ENCODE measurements around the gene CNOT3.

Gene CNOT3

DNA sequence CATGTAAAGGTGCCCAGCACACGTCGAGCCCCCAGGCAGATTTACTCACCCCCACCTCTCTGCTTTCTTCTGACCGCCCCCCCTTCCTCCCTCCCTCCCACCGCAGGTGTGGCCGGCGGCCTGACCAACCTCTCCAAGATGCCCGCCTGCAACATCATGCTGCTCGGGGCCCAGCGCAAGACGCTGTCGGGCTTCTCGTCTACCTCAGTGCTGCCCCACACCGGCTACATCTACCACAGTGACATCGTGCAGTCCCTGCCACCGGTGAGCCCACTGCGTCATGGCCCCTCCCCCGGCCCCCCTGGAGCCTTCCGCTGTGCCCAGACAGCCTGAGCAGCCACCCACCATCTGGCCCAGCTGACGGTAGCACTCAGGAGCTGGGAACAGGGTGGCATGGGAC is 13.2 kb upstream of the CNOT3 start:
- no peaks in the 10 kb centered on the region for H3K4me1 ChIP-seq (ENCODE audit: control insufficient read depth, insufficient read depth, low read length, poor library complexity, severe bottlenecking)
- no peak overlapping the region for H3K4me3 ChIP-seq (ENCODE audit: extremely low read depth, insufficient read depth, low read length, poor library complexity, severe bottlenecking)
- 88 to 93% methylated on average over 17 to 19 of the region's 19 CpGs for WGBS, 2 experiments (ENCODE audit: insufficient coverage in 2 of 2)
- no peaks in the 10 kb centered on the region for H3K9me3 ChIP-seq (ENCODE audit: control insufficient read depth, low read length)
- H3K27ac ChIP-seq (ENCODE audit: low read depth, low read length, severe bottlenecking) = no peak overlapping the region
- peaks cover 84% of the 10 kb centered on the region for H3K36me3 ChIP-seq (ENCODE audit: control insufficient read depth, insufficient read depth, low read length)

DNA sequence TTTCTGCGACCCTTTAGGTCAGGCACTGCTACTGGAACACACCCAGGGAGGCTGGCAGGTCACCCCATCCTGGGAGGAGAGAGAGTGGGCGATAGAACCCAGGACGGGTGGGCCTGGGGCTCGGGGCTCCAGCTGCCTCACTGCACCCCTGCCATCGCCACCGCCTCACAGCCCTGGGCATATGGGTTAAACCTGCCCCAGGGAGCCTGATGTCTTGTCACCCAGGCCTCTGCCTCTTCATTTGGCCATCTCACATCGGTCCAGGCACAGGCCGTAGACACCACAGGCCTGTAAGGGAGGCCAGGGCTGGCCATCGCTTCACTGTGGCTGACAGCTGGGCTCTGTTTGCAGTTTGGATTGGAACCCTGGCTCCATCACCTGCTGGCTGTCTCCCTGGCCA is 11.8 kb upstream of the CNOT3 start:
- no peak overlapping the region for H3K27ac ChIP-seq (ENCODE audit: low read depth, low read length, severe bottlenecking)
- no peaks in the 10 kb centered on the region for H3K9me3 ChIP-seq (ENCODE audit: control insufficient read depth, low read length)
- 90 to 93% methylated on average over 9 of the region's 9 CpGs for WGBS, 2 experiments (ENCODE audit: insufficient coverage in 2 of 2)
- no peaks in the 10 kb centered on the region for H3K4me1 ChIP-seq (ENCODE audit: control insufficient read depth, insufficient read depth, low read length, poor library complexity, severe bottlenecking)
- H3K4me3 ChIP-seq (ENCODE audit: extremely low read depth, insufficient read depth, low read length, poor library complexity, severe bottlenecking) = no peak overlapping the region
- peaks cover 82% of the 10 kb centered on the region for H3K36me3 ChIP-seq (ENCODE audit: control insufficient read depth, insufficient read depth, low read length)

DNA sequence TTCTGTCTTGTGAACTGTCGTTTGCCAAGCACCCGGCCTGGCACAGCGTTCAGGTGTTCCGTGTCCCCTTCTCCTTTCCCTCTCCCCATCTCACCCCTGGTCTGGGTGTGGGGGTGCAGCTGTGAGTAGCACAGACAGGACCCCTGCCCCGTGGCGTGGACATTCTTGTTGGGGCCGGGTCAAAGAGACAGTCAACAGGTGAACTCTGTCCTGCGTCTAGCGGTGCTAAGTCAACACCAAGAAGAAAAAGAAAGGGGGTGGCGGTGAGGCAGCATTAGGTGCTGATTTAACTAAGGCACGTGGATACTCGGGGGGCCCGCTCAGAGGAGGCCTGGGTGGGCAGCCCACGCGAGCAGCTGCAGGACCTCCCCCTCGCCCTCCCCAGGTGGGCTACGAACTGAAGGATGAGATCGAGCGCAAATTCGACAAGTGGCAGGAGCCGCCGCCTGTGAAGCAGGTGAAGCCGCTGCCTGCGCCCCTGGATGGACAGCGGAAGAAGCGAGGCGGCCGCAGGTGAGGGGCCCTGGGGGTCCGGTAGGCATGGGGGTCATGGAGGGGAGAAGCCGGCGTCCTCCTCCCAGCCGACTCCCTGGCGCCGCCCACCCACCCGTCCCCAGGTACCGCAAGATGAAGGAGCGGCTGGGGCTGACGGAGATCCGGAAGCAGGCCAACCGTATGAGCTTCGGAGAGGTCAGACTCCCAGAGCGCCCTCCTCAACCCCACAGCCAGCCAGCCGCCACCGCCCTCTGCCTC is 9.7 kb upstream of the CNOT3 start:
- H3K4me1 ChIP-seq (ENCODE audit: control insufficient read depth, insufficient read depth, low read length, poor library complexity, severe bottlenecking) = no peaks in the 10 kb centered on the region
- no peak overlapping the region for H3K4me3 ChIP-seq (ENCODE audit: extremely low read depth, insufficient read depth, low read length, poor library complexity, severe bottlenecking)
- 89 to 95% methylated on average over 41 to 42 of the region's 44 CpGs for WGBS, 2 experiments (ENCODE audit: insufficient coverage in 2 of 2)
- H3K27ac ChIP-seq (ENCODE audit: low read depth, low read length, severe bottlenecking) = no peak overlapping the region
- H3K36me3 ChIP-seq (ENCODE audit: control insufficient read depth, insufficient read depth, low read length) = peaks cover 86% of the 10 kb centered on the region
- H3K9me3 ChIP-seq (ENCODE audit: control insufficient read depth, low read length) = no peaks in the 10 kb centered on the region

DNA sequence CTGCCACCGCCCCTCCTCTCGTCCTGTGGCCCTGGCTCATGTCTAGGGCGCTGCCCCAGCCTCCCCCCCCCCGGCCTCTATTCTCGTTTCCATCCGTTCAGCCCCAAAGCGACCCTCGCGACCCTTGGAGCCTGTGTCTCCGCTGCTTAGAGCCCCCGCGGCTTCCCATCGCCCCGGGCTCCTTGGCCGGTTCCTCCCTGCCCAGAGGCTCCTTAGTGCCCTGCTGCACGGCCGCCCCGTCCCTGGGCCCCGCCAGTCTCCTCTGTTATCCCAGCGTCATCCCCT is 9.2 kb upstream of the CNOT3 start:
- WGBS, 2 experiments (ENCODE audit: insufficient coverage in 2 of 2) = 92 to 97% methylated on average over 17 to 20 of the region's 20 CpGs
- no peaks in the 10 kb centered on the region for H3K9me3 ChIP-seq (ENCODE audit: control insufficient read depth, low read length)
- no peaks in the 10 kb centered on the region for H3K4me1 ChIP-seq (ENCODE audit: control insufficient read depth, insufficient read depth, low read length, poor library complexity, severe bottlenecking)
- H3K36me3 ChIP-seq (ENCODE audit: control insufficient read depth, insufficient read depth, low read length) = peaks cover 80% of the 10 kb centered on the region
- no peak overlapping the region for H3K27ac ChIP-seq (ENCODE audit: low read depth, low read length, severe bottlenecking)
- H3K4me3 ChIP-seq (ENCODE audit: extremely low read depth, insufficient read depth, low read length, poor library complexity, severe bottlenecking) = no peak overlapping the region

DNA sequence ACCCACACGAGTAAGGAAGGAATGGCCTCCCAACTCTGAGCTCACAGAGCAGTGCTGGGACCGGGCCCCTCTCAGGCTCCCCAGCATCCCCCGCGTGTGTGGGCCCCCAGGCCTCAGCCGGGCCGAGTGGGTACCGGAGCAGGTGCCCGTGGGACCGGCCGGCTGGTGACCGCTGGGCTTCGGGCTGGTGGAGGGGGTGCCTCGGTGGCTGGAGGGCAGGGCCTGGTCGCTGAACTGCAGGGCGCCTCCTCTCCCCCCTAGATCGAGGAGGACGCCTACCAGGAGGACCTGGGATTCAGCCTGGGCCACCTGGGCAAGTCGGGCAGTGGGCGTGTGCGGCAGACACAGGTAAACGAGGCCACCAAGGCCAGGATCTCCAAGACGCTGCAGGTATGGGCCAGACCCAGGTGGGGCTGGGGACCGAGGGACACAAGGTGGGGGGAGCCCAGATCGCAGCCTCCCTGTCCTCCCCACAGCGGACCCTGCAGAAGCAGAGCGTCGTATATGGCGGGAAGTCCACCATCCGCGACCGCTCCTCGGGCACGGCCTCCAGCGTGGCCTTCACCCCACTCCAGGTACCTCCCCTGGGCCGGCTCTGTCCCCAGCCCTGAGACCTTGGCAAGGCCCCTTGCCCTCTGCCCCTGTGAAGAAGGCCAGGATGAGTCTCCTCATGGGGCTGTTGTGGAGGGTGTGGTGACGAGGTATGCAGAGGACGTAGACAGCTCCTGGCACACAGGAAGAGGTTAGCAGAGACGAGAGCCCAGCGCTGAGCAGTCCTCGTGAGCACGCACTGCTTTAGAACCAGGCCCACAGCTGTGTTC is 8.6 kb upstream of the CNOT3 start:
- H3K36me3 ChIP-seq (ENCODE audit: control insufficient read depth, insufficient read depth, low read length) = peaks cover 74% of the 10 kb centered on the region
- 95 to 98% methylated on average over 39 of the region's 41 CpGs for WGBS, 2 experiments (ENCODE audit: insufficient coverage in 2 of 2)

DNA sequence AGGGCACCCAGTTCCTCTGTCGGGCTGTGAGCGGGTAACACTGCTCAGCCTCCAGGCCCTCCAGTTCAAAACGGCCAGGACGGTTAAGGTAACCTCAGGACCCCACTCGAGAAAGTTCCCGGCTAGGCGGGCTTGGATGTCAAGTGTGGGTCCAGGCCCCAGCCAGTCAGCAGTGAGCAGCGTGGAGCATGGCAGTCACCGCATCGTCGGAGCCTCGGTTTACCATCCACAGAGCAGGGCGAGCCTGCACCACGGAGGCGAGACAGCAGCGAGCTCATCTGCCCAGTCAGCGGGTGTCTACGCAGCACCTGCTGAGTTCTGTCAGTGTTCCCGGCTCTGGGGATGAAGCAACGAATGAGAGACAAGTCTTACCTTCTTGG is 8.0 kb upstream of the CNOT3 start:
- WGBS, 2 experiments (ENCODE audit: insufficient coverage in 2 of 2) = 92 to 95% methylated on average over 19 to 20 of the region's 20 CpGs
- H3K27ac ChIP-seq (ENCODE audit: low read depth, low read length, severe bottlenecking) = no peak overlapping the region
- H3K4me3 ChIP-seq (ENCODE audit: extremely low read depth, insufficient read depth, low read length, poor library complexity, severe bottlenecking) = no peak overlapping the region
- H3K4me1 ChIP-seq (ENCODE audit: control insufficient read depth, insufficient read depth, low read length, poor library complexity, severe bottlenecking) = no peaks in the 10 kb centered on the region
- no peaks in the 10 kb centered on the region for H3K9me3 ChIP-seq (ENCODE audit: control insufficient read depth, low read length)
- H3K36me3 ChIP-seq (ENCODE audit: control insufficient read depth, insufficient read depth, low read length) = peaks cover 68% of the 10 kb centered on the region

More for the DNA sequence above, 8.6 kb upstream of the CNOT3 start:
- Histone ChIP-seq H3K4me1 (ENCODE audit: control insufficient read depth, insufficient read depth, low read length, poor library complexity, severe bottlenecking) (no peaks in the 10 kb centered on the region), H3K27ac (ENCODE audit: low read depth, low read length, severe bottlenecking) (no peak overlapping the region), H3K4me3 (ENCODE audit: extremely low read depth, insufficient read depth, low read length, poor library complexity, severe bottlenecking) (no peak overlapping the region), H3K9me3 (ENCODE audit: control insufficient read depth, low read length) (no peaks in the 10 kb centered on the region)

DNA sequence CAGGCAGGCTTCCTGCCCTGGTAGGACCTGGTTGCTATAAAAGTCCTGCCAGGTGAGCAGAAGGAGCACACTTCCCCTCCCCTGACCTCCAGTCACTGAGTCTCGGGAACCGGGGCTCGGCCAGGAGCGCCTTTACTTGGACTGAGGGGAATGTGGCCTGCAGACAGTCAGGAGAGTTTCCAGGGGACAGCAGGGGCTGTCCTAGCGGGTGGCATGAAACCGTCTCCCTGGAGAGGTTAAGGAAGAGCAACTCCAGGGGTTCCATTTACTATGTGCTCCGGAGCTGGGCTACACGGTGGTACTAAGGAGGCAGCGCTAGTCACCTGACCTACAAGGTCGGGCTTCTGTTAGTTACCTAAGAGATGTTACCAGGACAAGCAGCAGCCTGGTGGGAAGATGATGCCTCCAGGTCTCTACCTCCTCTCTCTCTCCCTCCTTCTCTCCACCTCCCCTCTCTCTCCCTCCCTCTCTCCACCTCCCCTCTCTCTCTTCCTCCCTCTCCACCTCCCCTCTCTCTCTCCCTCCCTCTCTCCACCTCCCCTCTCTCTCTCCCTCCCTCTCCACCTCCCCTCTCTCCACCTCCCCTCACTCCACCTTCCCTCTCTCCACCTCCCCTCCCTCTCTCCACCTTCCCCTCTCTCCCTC is 4.1 kb upstream of the CNOT3 start:
- 90 to 92% methylated on average over 5 to 8 of the region's 10 CpGs for WGBS, 2 experiments (ENCODE audit: insufficient coverage in 2 of 2)

DNA sequence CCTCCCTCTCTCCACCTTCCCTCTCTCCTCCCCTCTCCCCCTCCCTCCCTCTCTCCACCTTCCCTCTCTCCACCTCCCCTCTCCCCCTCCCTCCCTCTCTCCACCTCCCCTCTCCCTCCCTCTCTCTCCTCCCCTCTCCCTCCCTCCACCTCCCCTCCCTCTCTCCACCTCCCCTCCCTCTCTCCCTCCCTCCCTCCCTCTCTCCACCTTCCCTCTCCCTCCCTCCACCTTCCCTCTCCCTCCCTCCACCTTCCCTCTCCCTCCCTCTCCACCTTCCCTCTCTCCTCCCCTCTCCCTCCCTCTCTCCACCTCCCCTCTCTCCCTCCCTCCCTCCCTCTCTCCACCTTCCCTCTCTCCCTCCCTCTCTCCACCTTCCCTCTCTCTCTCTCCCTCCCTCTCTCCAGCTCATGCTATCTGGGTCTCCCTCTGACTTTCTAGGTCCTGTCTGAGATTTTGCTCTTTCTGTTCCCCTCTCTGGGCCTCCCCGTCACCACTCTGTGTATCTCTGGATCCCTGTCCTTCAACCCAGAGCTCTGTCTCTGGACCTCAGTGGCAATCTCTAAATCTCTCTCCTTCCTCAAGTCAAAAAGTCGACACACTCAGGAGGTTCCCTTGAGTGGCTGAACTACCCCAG is 3.5 kb upstream of the CNOT3 start:
- no peak overlapping the region for H3K27ac ChIP-seq (ENCODE audit: low read depth, low read length, severe bottlenecking)
- WGBS, 2 experiments (ENCODE audit: insufficient coverage in 2 of 2) = 54 to 58% methylated on average over 2 of the region's 2 CpGs
- peaks cover 27% of the 10 kb centered on the region for H3K36me3 ChIP-seq (ENCODE audit: control insufficient read depth, insufficient read depth, low read length)
- H3K4me3 ChIP-seq (ENCODE audit: extremely low read depth, insufficient read depth, low read length, poor library complexity, severe bottlenecking) = no peak overlapping the region
- H3K9me3 ChIP-seq (ENCODE audit: control insufficient read depth, low read length) = no peaks in the 10 kb centered on the region
- peaks cover 10% of the 10 kb centered on the region for H3K4me1 ChIP-seq (ENCODE audit: control insufficient read depth, insufficient read depth, low read length, poor library complexity, severe bottlenecking)

More for the DNA sequence above, 4.1 kb upstream of the CNOT3 start:
- Histone ChIP-seq H3K36me3 (ENCODE audit: control insufficient read depth, insufficient read depth, low read length) (peaks cover 33% of the 10 kb centered on the region), H3K4me1 (ENCODE audit: control insufficient read depth, insufficient read depth, low read length, poor library complexity, severe bottlenecking) (peaks cover 4% of the 10 kb centered on the region), H3K27ac (ENCODE audit: low read depth, low read length, severe bottlenecking) (no peak overlapping the region), H3K9me3 (ENCODE audit: control insufficient read depth, low read length) (no peaks in the 10 kb centered on the region), H3K4me3 (ENCODE audit: extremely low read depth, insufficient read depth, low read length, poor library complexity, severe bottlenecking) (no peak overlapping the region)

DNA sequence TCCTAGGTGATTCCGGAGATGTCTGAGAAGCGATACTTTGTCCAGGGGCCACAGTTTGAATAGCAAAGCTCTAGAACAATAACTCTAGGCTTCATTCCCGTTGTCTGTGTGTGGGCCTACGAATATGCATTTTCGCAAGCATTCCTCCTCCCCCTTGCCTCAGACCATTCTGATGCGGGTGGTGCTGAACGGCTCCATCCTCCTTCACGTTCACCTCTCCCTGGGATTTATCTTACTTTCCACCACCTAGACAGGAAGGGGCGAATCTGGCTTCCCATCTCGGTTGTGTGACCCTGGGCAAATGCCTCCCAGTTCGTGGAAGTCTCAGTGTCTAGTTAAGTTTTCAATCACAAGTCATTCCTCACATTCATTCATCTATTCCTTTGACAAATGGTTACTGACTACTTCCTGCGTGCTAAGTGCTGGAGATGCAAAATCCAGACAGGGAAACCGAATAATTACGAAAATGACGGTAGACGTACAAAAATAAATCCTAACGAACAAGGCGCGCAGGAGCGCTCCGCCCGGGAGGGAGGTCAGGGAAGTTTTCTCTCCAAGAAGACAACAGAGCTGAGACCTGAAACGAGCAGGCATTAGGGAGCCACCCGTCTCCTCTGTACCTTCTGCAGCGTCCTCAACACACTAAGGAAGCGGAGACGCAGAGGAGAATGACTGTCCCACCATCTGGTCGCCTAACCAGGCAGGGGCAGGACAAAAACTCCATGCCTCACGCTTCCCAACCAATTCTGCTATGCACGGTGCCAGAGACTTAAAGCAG is 1.3 kb upstream of the CNOT3 start:
- 1 to 4% methylated on average over 24 to 27 of the region's 30 CpGs for WGBS, 2 experiments (ENCODE audit: insufficient coverage in 2 of 2)
- peaks cover 17% of the 10 kb centered on the region for H3K4me1 ChIP-seq (ENCODE audit: control insufficient read depth, insufficient read depth, low read length, poor library complexity, severe bottlenecking)
- H3K4me3 ChIP-seq (ENCODE audit: extremely low read depth, insufficient read depth, low read length, poor library complexity, severe bottlenecking) = peak overlapping the region; percentile 57
- H3K36me3 ChIP-seq (ENCODE audit: control insufficient read depth, insufficient read depth, low read length) = peaks cover 33% of the 10 kb centered on the region
- peak overlapping the region; percentile 67 for H3K27ac ChIP-seq (ENCODE audit: low read depth, low read length, severe bottlenecking)
- no peaks in the 10 kb centered on the region for H3K9me3 ChIP-seq (ENCODE audit: control insufficient read depth, low read length)

Measured in mesodermal cell (in vitro differentiated cells).